K562 (cell line): ENCODE measurements around the gene KRTAP9-2. TPM values are rescaled to one million over a fixed set of nuclear protein-coding genes. Genes with fewer than 3 reads are reported as not detected.

ENCODE experiments used
- ATAC-seq: fragments of 200-7000 bp; cut with Tn5 transposase; 3 replicates; pipeline ENCODE4 v1.9.1; 2020; ENCODE audit warnings: moderate library complexity
- BruUV-seq: library from RNA; stranded (reverse); fragments of 400-500 nt; replicated peaks from 2 replicates; lab custom pipeline; 2021; lab: Mats Ljungman, UMichigan
- CTCF ChIA-PET: fragments of 300-600 bp; formaldehyde crosslinking; extraction: SDS; loops from one replicate; lab custom pipeline; 2021; ENCODE audit warnings: low intra/inter-chr PET ratio; lab: Yijun Ruan, JAX
- POLR2A ChIA-PET: fragments of 300-600, 350-650 bp; sonication (Branson Sonifier 250); formaldehyde crosslinking; extraction: SDS; loops from one replicate; lab custom pipeline; 2021; ENCODE audit warnings: antibody characterized with exemption, inconsistent platforms; lab: Yijun Ruan, JAX
- DNase-seq, 4 experiments: peaks; one replicate each; pipeline versions ENCODE4 v3.0.0 to v3.0.0-alpha.2; 2011 to 2018; ENCODE audit warnings: low spot score in 3 of 4, mixed read lengths in 3 of 4; ENCODE audit errors: extremely low read depth in 1 of 4
- FAIRE-seq: peaks from 2 replicates; lab custom pipeline; 2011; peaks lifted over from hg19 to GRCh38; lab: Jason Lieb, UNC
- H2AFZ ChIP-seq: 2 replicates; pipeline ENCODE4 v1.6.0; 2011; ENCODE audit warnings: low read depth, low read length, control low read depth, inconsistent platforms
- H3K27ac ChIP-seq: fragments of 200-600 bp; 3 replicates; pipeline ENCODE4 v1.8.0; 2011; ENCODE audit warnings: low read depth, mild to moderate bottlenecking, control low read depth, inconsistent platforms, low read length, moderate library complexity, mixed read lengths; ENCODE audit errors: extremely low read depth
- H3K27me3 ChIP-seq, 2 experiments: fragments of 300-600 bp in 1 of 2; 2 replicates in 1 of 2; 3 replicates in 1 of 2; pipeline versions ENCODE4 v1.6.0 to v1.8.0; 2011; ENCODE audit warnings: inconsistent platforms in 2 of 2, low read length in 2 of 2, mild to moderate bottlenecking in 1 of 2, mixed read lengths in 1 of 2, moderate library complexity in 1 of 2; ENCODE audit not compliant: control insufficient read depth in 2 of 2, insufficient read depth in 2 of 2
- H3K36me3 ChIP-seq: fragments of 300-600 bp; 3 replicates; pipeline ENCODE4 v1.8.0; 2011; ENCODE audit warnings: mild to moderate bottlenecking, low read length, inconsistent platforms; ENCODE audit not compliant: control insufficient read depth, insufficient read depth
- H3K4me1 ChIP-seq, 2 experiments: fragments of 200-600 bp in 1 of 2; replicated peaks in 1 of 2; 2 replicates in 1 of 2; 3 replicates in 1 of 2; pipeline versions ENCODE4 v1.5.1 to v1.8.0; 2011; ENCODE audit warnings: inconsistent platforms in 2 of 2, low read length in 2 of 2, mild to moderate bottlenecking in 1 of 2, mixed read lengths in 1 of 2, moderate library complexity in 1 of 2; ENCODE audit not compliant: control insufficient read depth in 2 of 2, insufficient read depth in 2 of 2
- H3K4me2 ChIP-seq: 2 replicates; pipeline ENCODE4 v1.6.1; 2011; ENCODE audit warnings: low read length, control low read depth, inconsistent platforms, mixed read lengths; ENCODE audit not compliant: insufficient read depth
- H3K4me3 ChIP-seq: fragments of 200-600 bp; sonication (generic), shearing (Covaris generic); 2 replicates; pipeline ENCODE4 v1.5.1; 2016; ENCODE audit warnings: control low read depth, inconsistent platforms
- H3K79me2 ChIP-seq: fragments of 200-600 bp; 3 replicates; pipeline ENCODE4 v1.8.0; 2011; ENCODE audit warnings: low read length, inconsistent platforms; ENCODE audit not compliant: control insufficient read depth, insufficient read depth
- H3K9ac ChIP-seq, 2 experiments: 2 replicates each; pipeline versions ENCODE4 v1.6.0 to v1.6.1; 2011; ENCODE audit warnings: low read depth in 2 of 2, low read length in 2 of 2, control low read depth in 1 of 2, inconsistent platforms in 1 of 2, mild to moderate bottlenecking in 1 of 2, mixed read lengths in 1 of 2; ENCODE audit not compliant: insufficient read depth in 1 of 2
- H3K9me1 ChIP-seq: one replicate; pipeline ENCODE4 v1.6.0; 2011; ENCODE audit warnings: inconsistent platforms, mild to moderate bottlenecking, low read length, moderate library complexity; ENCODE audit not compliant: control insufficient read depth, insufficient read depth
- H3K9me3 ChIP-seq: replicated peaks from 2 replicates; pipeline ENCODE4 v1.5.1; 2011; ENCODE audit warnings: low read depth, low read length, inconsistent platforms; ENCODE audit not compliant: control insufficient read depth, insufficient read depth
- H4K20me1 ChIP-seq: replicated peaks from 2 replicates; pipeline ENCODE4 v1.6.1; 2011; ENCODE audit warnings: low read length, inconsistent platforms, mixed read lengths; ENCODE audit not compliant: control insufficient read depth, insufficient read depth
- BMI1 ChIP-seq: fragments of 150-350 bp; IDR thresholded peaks from 2 replicates; pipeline ENCODE4 v1.6.1; 2014; ENCODE audit warnings: low read length
- BRF2 ChIP-seq: IDR thresholded peaks from 3 replicates; pipeline ENCODE4 v1.6.1; 2011; ENCODE audit warnings: borderline replicate concordance, mild to moderate bottlenecking; ENCODE audit not compliant: insufficient read length, insufficient read depth
- HCFC1 ChIP-seq: IDR thresholded peaks from 2 replicates; pipeline ENCODE4 v1.6.1; 2012; ENCODE audit warnings: low read depth, low read length, improper control_type of control experiment
- TEAD2 ChIP-seq: fragments of 450-650 bp; IDR thresholded peaks from 2 replicates; pipeline ENCODE4 v1.6.1; 2016; ENCODE audit warnings: missing genetic modification characterization, control low read depth, missing compliant biosample characterization
- ZNF175 ChIP-seq: fragments of 200-800 bp; sonication (Bioruptor generic); IDR thresholded peaks from 2 replicates; pipeline ENCODE4 v1.6.1; 2016; ENCODE audit warnings: low read depth, mild to moderate bottlenecking, missing genetic modification characterization, missing compliant biosample characterization
- ZNF277 ChIP-seq: fragments of 250-450 bp; sonication (Bioruptor Pico); IDR thresholded peaks from 2 replicates; pipeline ENCODE4 v1.8.0; 2022; ENCODE audit warnings: inconsistent platforms, mild to moderate bottlenecking, moderate library complexity, borderline replicate concordance
- ZNF436 ChIP-seq: fragments of 250-450, 450-650 bp; sonication (Bioruptor Pico); formaldehyde crosslinking; IDR thresholded peaks from 2 replicates; pipeline ENCODE4 v1.7.0; 2020; ENCODE audit warnings: mild to moderate bottlenecking
- ZNF586 ChIP-seq: fragments of 450-650 bp; formaldehyde crosslinking; conservative IDR thresholded peaks from 2 replicates; pipeline ENCODE4 v1.4.0; 2020; ENCODE audit warnings: mild to moderate bottlenecking, moderate library complexity
- WGBS: fragments of 100-300 bp; shearing (Covaris generic); methylation state at CpG from one replicate; pipeline ENCODE4 v1.1.6; 2016; ENCODE audit warnings: low coverage, mixed read lengths; ENCODE audit not compliant: insufficient coverage; ENCODE audit errors: missing lambda C conversion rate; 5-methylcytosine and 5-hydroxymethylcytosine counted together
- in situ Hi-C: fragments of 300-500 bp; cut with MboI; formaldehyde crosslinking; loops from 4 replicates; pipeline ENCODE4 v1.15.0; 2018; ENCODE audit warnings: inconsistent platforms, mixed read lengths
- intact Hi-C: fragments of 100-400 bp; cut with micrococcal nuclease; formaldehyde crosslinking; loops from 2 replicates; pipeline ENCODE4 v1.14.2; 2022
- polyA plus RNA-seq, 8 experiments: library from polyadenylated mRNA; depleted of rRNA in 4 of 8; stranded (reverse) in 5 of 8; unstranded in 3 of 8; fragments of >200 nt; fragmentation: Nextera tagmentation in 2 of 8; fragmentation: Illumina TruSeq in 1 of 8; extraction: Ambion mirVana in 2 of 8; extraction: Trizol in 1 of 8; gene quantifications; 2 replicates each; pipeline versions ENCODE4 v1.2.1 to v1.2.3, GENCODE V29; 2011 to 2014; ENCODE audit warnings: inconsistent platforms in 1 of 8, missing spikeins in 1 of 8
- total RNA-seq, 7 experiments: library from RNA; depleted of rRNA in 6 of 7; stranded (reverse); fragments of >200 nt in 6 of 7; fragmentation: Illumina TruSeq in 2 of 7; extraction: Trizol in 2 of 7; gene quantifications; 2 replicates each; pipeline versions ENCODE4 v1.2.1 to v1.2.3, GENCODE V29; 2011 to 2021; ENCODE audit warnings: low replicate concordance in 1 of 7
- TF ChIP-seq, protein P1 (sequence below): fragments of 250-450 bp; sonication (Bioruptor Pico); IDR thresholded peaks from 2 replicates; pipeline ENCODE4 v1.5.0; 2021

The KRTAP9-2 gene
- total and polyA plus RNA-seq, 9 of the 15 experiments (the other 6 are each of a cell fraction or from before 2014, with no cell fraction given): not detected

DNA sequence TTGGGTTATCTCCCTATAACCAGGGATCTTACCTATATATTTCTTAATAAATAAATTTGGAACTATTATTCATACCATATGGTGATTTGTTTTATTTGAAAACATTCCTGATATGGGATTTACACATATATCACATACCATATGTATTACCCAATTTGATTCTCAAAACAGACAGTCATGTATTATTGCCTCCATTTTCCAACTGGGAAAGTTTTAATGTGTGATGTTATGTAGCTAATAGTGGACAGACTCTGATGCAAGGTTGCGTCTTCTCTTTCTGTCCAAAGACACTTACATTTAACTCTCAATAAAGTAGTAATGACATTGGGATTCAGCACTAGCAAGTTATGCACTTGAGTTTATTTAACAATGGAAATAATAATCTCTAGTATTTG, 29.8 kb downstream of the KRTAP9-2 start:
- DNase-seq (no peak), FAIRE-seq (no peak), ATAC-seq (no peak)
- no peak for TF ChIP-seq TEAD2 (tag)
- TF ChIP-seq BRF2: no peak
- Histone ChIP-seq H3K27me3 (peaks cover 0 to 2% of the 10 kb centered on the region in 2 experiments; a peak in 1 of 5 replicates), H3K36me3 (no peaks in the 10 kb centered on the region), H3K4me3 (no peak overlapping the region), H3K79me2 (no peaks in the 10 kb centered on the region), H3K27ac (no peak overlapping the region), H3K9ac (no peak overlapping the region), H3K9me1 (no peaks in the 10 kb centered on the region), H3K4me1 (no peaks in the 10 kb centered on the region), H3K4me2 (no peak overlapping the region), H2AFZ (no peak overlapping the region), H3K9me3 (no peaks in the 10 kb centered on the region), H4K20me1 (no peaks in the 10 kb centered on the region)
- POLR2A ChIA-PET: no interaction called here
- no TSS peak for BruUV-seq
- 0% methylated on average over 1 of the region's 1 CpG for WGBS
- CTCF ChIA-PET: no interaction called here
- intact Hi-C loops: no loop called here
- in situ Hi-C loops: no loop called here

DNA sequence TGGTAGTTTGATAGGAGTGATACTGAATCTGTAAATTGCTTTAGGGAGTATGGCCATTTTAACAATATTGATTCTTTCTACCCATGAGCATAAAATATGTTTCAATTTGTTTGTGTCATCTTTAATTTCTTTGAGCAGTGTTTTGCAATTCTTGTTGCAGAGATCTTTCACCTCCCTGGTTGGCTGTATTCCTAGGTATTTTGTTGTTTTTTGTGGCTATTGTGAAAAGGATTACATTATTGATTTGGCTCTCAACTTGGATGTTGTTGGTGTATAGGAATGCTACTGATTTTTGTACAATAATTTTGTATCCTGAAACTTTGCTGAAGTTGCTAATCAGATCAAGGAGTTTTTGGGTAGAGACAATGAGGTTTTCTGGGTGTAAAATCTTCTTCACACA, 32.0 kb downstream of the KRTAP9-2 start:
- FAIRE-seq: no peak
- ChIA-PET CTCF (no interaction called here), POLR2A (no interaction called here)
- no TSS peak for BruUV-seq
- intact Hi-C loops: no loop called here
- H3K79me2 ChIP-seq: no peaks in the 10 kb centered on the region
- in situ Hi-C loops: no loop called here
- H3K9me1 ChIP-seq: no peaks in the 10 kb centered on the region
- H3K36me3 ChIP-seq: no peaks in the 10 kb centered on the region
- H3K27ac ChIP-seq: no peak overlapping the region
- no peaks in the 10 kb centered on the region for H3K4me1 ChIP-seq
- no peak overlapping the region for H3K4me2 ChIP-seq
- H3K9ac ChIP-seq: no peak overlapping the region
- no peak overlapping the region for H2AFZ ChIP-seq
- H3K27me3 ChIP-seq: peaks cover 0 to 2% of the 10 kb centered on the region in 2 experiments; a peak in 1 of 5 replicates
- no peak for DNase-seq
- no peaks in the 10 kb centered on the region for H3K9me3 ChIP-seq
- TF ChIP-seq BMI1 (no peak), ZNF277 (CRISPR knock-in tag) (no peak), ZNF436 (CRISPR knock-in tag) (no peak), HCFC1 (no peak), ZNF586 (CRISPR knock-in tag) (no peak), ZNF175 (no peak)
- TF ChIP-seq, protein P1, sequence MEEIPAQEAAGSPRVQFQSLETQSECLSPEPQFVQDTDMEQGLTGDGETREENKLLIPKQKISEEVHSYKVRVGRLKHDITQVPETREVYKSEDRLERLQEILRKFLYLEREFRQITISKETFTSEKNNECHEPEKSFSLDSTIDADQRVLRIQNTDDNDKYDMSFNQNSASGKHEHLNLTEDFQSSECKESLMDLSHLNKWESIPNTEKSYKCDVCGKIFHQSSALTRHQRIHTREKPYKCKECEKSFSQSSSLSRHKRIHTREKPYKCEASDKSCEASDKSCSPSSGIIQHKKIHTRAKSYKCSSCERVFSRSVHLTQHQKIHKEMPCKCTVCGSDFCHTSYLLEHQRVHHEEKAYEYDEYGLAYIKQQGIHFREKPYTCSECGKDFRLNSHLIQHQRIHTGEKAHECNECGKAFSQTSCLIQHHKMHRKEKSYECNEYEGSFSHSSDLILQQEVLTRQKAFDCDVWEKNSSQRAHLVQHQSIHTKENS: no peak
- H3K4me3 ChIP-seq: no peak overlapping the region
- H4K20me1 ChIP-seq: no peaks in the 10 kb centered on the region
- no peak for ATAC-seq
